ENCODE data around the gene COL25A1. TPM values are rescaled to one million over a fixed set of nuclear protein-coding genes. Genes with fewer than 3 reads are reported as not detected.

COL25A1 gene
- total RNA-seq, 1 donor from 2014 or later, result 14.1 TPM

DNA sequence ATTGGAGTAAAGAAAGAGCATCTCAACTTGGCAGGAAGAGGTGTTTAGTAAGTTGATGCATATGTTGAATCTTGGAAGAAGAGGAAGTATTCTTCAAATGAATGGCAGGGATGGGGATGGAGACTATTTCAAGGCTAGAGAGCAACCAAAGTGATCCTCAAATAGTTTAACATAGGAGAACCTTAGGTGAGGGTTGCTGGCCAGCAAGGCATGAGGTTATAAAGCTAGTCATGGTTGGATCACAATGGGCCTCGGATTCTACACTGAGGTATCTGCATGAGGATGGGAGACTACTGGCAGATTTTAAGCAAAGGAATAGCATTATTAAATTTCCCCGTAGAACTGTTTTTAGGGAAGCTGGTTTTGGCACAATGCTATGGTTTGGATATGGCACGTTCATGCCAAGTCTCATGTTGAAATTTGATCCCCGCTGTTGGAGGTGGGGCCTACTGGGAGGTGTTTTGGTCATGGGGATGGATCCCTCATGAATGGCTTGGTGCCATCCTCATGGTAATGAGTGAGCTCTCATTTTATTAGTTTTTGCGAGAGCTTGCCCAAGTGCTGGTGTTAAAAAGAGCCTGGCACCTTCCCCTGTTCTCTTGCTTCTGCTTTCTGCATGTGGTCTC is 497.7 kb downstream of the COL25A1 start:
- DNase-seq, result no peak

GRCh38 chr4:108799306-108799705 is 503.2 kb downstream of the COL25A1 start:
- DNase-seq, result no peak

- no peak for DNase-seq
Measured at GRCh38 chr4:108796173-108796572, 506.3 kb downstream of the COL25A1 start.

- DNase-seq, result no peak
Measured at GRCh38 chr4:108795733-108796132, 506.7 kb downstream of the COL25A1 start.

DNA sequence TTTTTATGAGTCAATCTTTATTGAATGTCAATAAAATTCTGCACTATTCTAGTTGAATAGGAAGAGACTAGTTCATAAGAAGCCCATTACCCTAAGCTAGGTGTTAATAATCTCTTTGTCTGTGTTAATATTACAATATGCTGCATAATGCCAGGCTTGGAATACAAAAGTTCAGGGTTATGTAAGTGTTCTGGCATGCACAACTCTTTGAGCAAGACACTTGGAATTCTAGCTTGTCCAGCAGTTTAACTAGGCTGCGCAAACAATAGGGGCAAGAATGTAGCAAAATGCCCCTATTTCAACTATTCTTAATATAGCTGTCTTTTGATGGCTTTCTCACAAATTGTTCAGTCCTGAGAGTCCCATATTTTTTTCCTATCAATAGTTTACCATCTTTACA is 508.3 kb downstream of the COL25A1 start:
- no peak for DNase-seq

- DNase-seq, result no peak
Measured at GRCh38 chr4:108793415-108793814, 509.0 kb downstream of the COL25A1 start.

DNA sequence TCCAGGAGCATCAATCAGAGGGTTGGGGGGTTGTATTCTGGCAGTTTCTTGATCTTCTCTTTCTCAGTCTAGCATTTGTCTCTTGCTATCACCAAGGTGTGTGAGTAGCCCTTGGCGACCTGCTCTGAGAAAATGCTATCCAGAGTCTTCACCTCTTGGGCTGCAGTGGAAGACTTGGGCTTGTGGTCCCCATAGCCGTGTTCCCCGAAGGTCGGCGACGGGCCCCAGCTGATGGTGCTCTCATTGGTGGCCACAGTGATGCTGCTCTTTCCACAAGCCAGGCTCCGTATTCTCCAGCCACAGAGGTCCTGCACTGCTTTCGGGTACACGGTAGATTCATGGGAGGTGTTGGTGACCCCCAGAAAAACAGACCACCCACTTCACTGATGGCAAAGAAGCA is 513.7 kb downstream of the COL25A1 start:
- DNase-seq, result no peak

- no peak for DNase-seq
Measured at GRCh38 chr4:108787724-108788123, 514.7 kb downstream of the COL25A1 start.

DNA sequence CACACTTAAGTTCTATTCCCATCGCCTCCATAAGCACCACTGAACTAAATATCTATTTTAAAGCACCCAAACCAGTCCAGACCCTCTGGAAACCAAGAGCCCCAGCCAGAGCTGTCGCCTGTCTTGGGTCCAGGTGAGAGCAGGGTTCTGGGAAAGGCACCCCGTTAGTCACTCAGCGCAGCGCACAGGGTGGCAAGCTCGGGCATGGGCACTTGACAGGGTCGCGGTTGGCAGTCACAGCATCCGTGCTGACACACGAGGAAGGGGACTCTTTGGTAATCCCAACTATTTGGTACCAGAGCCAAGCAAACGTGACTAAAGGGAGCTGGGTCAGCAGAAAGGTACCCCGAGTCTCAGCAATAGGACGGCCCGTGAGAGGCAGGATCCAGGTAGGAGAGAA is 515.4 kb downstream of the COL25A1 start:
- DNase-seq, result no peak

DNA sequence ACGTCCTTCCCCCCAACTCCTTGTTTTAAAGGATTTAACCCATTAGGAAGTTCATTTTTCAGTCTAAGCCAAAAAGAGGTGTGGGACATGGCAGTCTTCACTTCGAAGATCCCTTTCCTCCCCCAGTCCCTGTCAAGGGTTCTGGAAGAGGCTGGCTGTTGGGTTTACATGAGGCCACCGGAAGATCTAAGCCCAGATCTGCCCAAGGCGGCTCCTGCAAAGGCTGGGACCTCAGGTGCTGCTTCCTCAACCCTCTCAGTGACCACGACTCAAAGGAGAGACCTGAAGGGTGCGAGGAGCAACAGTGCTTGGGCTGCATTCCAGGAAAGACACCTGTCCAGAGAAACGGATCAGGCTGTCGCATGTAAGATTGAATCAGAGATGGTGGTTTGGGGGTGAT is 516.1 kb downstream of the COL25A1 start:
- DNase-seq, result no peak

DNA sequence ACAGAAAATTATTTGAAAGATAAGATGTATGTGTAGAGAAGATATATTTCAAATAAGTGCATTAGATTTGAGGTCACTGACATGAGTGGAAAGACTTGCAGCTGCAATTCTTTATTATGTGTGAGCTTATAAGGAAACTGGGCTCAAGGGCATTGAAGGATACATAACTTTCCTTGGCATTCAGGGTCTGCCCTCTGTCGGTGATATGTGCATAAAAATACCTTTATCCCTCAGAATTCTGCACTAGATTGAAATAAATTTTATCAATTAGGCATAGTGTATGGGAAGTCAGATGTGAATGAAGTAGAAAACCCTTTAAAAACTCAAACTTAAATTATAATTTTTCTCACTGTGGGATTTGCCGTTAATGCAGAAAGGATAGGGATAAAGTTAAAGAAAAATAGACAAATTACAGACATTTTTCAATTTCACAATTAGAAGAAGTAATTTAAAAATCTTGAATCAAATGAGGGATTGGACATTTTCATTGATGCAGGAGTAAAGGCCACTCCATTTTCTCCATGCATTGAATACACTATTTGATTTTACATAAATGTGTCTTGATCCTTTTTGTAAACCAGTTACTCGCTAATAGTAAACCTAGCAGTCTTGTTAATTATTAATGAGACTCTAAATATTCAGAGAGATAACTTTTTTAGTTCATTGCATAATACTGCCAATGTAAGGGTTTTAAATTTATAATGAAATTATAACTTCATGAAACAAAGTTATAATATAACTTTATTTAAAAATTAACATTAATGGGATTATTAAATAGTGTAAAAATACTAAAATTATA is 518.6 kb downstream of the COL25A1 start:
- DNase-seq, result no peak

DNA sequence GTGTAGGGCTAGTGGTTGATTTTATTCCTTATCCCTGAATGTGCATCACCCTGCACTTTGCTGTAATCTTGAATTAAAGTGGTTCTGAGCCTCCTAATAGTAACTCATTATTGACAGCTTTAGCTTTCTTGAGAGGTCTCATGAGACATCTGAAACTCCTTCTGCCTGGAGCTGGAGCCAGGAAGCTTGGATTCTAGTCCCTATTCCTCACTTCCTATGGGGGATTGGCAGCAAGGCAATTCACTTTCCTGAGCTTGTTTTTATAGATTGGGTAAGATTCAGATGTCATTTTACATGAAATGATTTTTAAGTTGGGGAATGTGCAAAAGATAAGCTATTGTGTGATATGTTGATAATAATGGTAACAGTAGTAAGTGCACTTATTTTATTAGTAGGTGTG is 522.5 kb downstream of the COL25A1 start:
- no peak for DNase-seq

DNA sequence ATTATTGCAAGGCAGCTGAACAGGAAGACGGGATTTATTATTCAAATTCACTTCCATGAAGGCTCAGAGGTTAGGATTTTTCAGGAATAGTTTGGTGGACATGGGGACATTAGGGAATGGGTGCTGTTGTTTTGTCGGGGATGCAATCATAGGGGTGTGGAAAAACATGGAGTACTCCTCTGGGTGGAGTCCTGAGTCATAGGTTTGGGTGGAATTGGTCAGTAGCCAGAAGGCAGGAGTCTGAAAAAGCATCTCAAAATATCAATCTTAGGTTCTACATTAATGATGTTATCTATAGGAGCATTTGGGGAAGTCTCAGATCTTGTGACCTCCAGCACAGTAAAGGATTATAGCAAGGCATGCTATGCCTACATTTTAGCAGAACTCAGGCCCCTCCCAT is 525.1 kb downstream of the COL25A1 start:
- DNase-seq, result no peak

- DNase-seq, result no peak
Measured at GRCh38 chr4:108775921-108776320, 526.5 kb downstream of the COL25A1 start.

- DNase-seq, result no peak
Measured at GRCh38 chr4:108774809-108775530, 527.5 kb downstream of the COL25A1 start.

- no peak for DNase-seq
Measured at GRCh38 chr4:108772402-108772801, 530.1 kb downstream of the COL25A1 start.

DNA sequence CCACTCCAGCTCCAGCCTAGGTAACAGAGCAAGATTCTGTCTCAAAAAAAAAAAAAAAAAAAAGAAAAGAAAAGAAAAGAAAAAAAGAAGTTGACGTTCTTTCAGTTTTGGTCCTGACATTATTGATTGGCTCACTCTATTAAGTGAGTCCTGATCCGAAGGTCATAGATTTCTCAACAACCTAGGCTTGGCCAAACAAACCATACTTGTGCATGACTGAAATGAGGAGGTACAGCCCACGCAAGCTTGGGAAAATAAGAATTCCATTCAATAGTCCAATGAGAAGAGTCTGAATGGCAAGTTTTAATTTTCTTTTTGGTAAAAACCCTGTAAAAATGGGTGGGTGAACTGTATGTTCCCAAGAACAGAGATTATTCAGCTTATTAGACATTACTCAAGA is 536.4 kb downstream of the COL25A1 start:
- no peak for DNase-seq

GRCh38 chr4:108763986-108764385 is 538.5 kb downstream of the COL25A1 start:
- no peak for DNase-seq

DNA sequence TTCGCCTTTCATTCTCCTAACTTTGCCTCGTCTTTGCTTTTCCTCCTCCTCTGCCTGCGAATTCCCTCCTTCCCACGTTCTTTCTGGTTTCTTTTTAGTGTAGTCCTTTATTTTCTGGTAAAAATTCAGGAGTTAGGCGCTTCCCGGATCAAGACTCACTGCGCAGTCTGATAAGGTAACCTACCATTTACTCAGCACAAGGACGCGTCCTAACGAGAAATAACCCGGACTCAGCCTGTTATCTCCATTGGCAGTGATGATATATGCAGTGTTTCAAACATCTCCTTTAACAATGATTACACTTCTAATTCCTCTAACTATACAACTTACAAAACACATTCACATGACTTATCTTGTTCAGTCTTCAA is 539.2 kb downstream of the COL25A1 start:
- DNase-seq, result no peak

- DNase-seq, result peak; percentile 49
Measured at GRCh38 chr4:108762559-108763225, 539.8 kb downstream of the COL25A1 start, which contains the start of gene ETNPPL. Gene ETNPPL, minus strand, starts transcription at chr4:108763053. Its CDS starts 155 bp downstream, at chr4:108762898.

Data from tongue (tissue), 2 donors.